ENCODE results near the gene CDRT4. TPM values are rescaled to one million over a fixed set of nuclear protein-coding genes. Genes with fewer than 3 reads are reported as not detected.

Gene CDRT4
- total RNA-seq, 1 donor from 2014 or later: 9.1 TPM

- peaks cover 8% of the 10 kb centered on the region for H3K4me1 Mint-ChIP-seq (ENCODE audit: low read depth)
Observed at GRCh38 chr17:15501793-15502192, 34.4 kb upstream of the CDRT4 start.

DNA sequence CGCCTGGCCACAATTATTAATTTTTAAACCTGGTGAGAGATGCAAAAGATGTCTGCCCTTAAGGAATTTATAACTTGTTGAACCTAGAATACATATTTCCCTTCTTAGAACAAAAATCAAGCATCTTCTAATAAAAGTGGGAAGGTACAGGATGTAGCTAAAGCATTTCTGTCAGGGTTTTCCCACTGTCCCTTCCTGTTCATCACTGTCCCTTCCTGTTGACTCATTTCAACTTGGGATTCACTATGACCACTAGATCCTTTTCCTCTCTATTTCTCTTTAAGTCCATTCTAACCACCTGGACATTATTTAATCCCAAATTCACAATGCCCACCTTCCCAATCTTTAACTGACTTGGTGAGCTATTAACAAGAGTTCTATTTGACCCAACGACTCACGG, 33.9 kb upstream of the CDRT4 start:
- H3K4me1 Mint-ChIP-seq (ENCODE audit: low read depth): peaks cover 8% of the 10 kb centered on the region
- H3K36me3 Mint-ChIP-seq (ENCODE audit: low read depth): peaks cover 17% of the 10 kb centered on the region

More at GRCh38 chr17:15501793-15502192, 34.4 kb upstream of the CDRT4 start:
- no peak for TF ChIP-seq CTCF (IDR thresholded peaks at IDR 0.05)
- H3K36me3 Mint-ChIP-seq (ENCODE audit: low read depth): peaks cover 21% of the 10 kb centered on the region
- H3K27me3 Mint-ChIP-seq (ENCODE audit: low read depth): no peaks in the 10 kb centered on the region
- peak overlapping the region; percentile 1 for H3K27ac Mint-ChIP-seq (ENCODE audit: unreplicated experiment)
- no peak overlapping the region for H3K4me3 Mint-ChIP-seq (ENCODE audit: unreplicated experiment)
- no peak for DNase-seq (ENCODE audit: low spot score)
- H3K9me3 Mint-ChIP-seq (ENCODE audit: low read depth): no peaks in the 10 kb centered on the region

DNA sequence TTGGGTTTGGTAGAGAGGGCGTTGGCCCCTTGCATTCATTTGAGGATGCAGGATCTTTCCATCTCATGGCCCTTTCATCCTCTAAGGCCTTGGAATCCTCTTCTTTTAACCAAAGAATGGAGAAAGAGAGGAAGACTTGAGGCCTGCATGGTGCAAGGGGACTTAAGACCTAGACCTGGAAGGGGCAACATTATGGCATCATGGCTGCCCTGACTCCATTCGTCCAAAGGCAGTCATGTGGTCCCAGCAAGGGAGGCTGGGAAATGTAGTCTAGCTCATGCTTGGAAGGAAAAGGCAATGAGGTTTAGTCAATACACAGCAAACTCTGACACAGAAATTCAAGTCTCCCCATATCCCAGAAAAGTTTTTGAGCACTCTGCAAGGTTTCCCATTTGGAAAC, 30.7 kb upstream of the CDRT4 start:
- peaks cover 11% of the 10 kb centered on the region for H3K4me1 Mint-ChIP-seq (ENCODE audit: low read depth)
- H3K27ac Mint-ChIP-seq (ENCODE audit: unreplicated experiment): no peak overlapping the region
- H3K27me3 Mint-ChIP-seq (ENCODE audit: low read depth): no peaks in the 10 kb centered on the region
- no peak for TF ChIP-seq CTCF (IDR thresholded peaks at IDR 0.05)
- H3K9me3 Mint-ChIP-seq (ENCODE audit: low read depth): no peaks in the 10 kb centered on the region
- H3K4me3 Mint-ChIP-seq (ENCODE audit: unreplicated experiment): no peak overlapping the region
- peaks cover 24% of the 10 kb centered on the region for H3K36me3 Mint-ChIP-seq (ENCODE audit: low read depth)
- no peak for DNase-seq (ENCODE audit: low spot score)

More for the DNA sequence above, 33.9 kb upstream of the CDRT4 start:
- no peak for TF ChIP-seq CTCF (IDR thresholded peaks at IDR 0.05)
- no peaks in the 10 kb centered on the region for H3K27me3 Mint-ChIP-seq (ENCODE audit: low read depth)
- H3K9me3 Mint-ChIP-seq (ENCODE audit: low read depth): no peaks in the 10 kb centered on the region
- no peak overlapping the region for H3K4me3 Mint-ChIP-seq (ENCODE audit: unreplicated experiment)
- H3K27ac Mint-ChIP-seq (ENCODE audit: unreplicated experiment): peak overlapping the region; percentile 1
- no peak for DNase-seq (ENCODE audit: low spot score)

- Mint-ChIP-seq H3K27ac (ENCODE audit: unreplicated experiment) (no peak overlapping the region), H3K9me3 (ENCODE audit: low read depth) (no peaks in the 10 kb centered on the region), H3K4me1 (ENCODE audit: low read depth) (peaks cover 6% of the 10 kb centered on the region), H3K36me3 (ENCODE audit: low read depth) (peaks cover 23% of the 10 kb centered on the region), H3K4me3 (ENCODE audit: unreplicated experiment) (no peak overlapping the region), H3K27me3 (ENCODE audit: low read depth) (no peaks in the 10 kb centered on the region)
- no peak for DNase-seq (ENCODE audit: low spot score)
- TF ChIP-seq CTCF (IDR thresholded peaks at IDR 0.05): no peak
Observed at GRCh38 chr17:15496735-15497670, 29.6 kb upstream of the CDRT4 start.

- Mint-ChIP-seq H3K4me1 (ENCODE audit: low read depth) (peaks cover 26% of the 10 kb centered on the region), H3K27ac (ENCODE audit: unreplicated experiment) (no peak overlapping the region), H3K27me3 (ENCODE audit: low read depth) (no peaks in the 10 kb centered on the region), H3K4me3 (ENCODE audit: unreplicated experiment) (no peak overlapping the region), H3K36me3 (ENCODE audit: low read depth) (peaks cover 22% of the 10 kb centered on the region), H3K9me3 (ENCODE audit: low read depth) (no peaks in the 10 kb centered on the region)
- TF ChIP-seq CTCF (IDR thresholded peaks at IDR 0.05): no peak
- no peak for DNase-seq (ENCODE audit: low spot score)
Observed at GRCh38 chr17:15494821-15495220, 27.4 kb upstream of the CDRT4 start.

Measured in chondrocyte (in vitro differentiated cells).